Prostate gland (tissue), 2 donors: ENCODE measurements around the gene SLC25A26.

Experiments
- CTCF ChIP-seq, 4 experiments: fragments of 200-600 bp in 2 of 4; fragments of 450-650 bp in 2 of 4; sonication (generic) in 2 of 4; IDR thresholded peaks; 1 replicate in 3 of 4; 2 replicates in 1 of 4; pipeline ENCODE4 v1.5.1; 2016 to 2019; ENCODE audit warnings: antibody characterized with exemption in 4 of 4, mild to moderate bottlenecking in 2 of 4, moderate library complexity in 2 of 4
- POLR2A ChIP-seq: fragments of 450-650 bp; IDR thresholded peaks from one replicate; pipeline ENCODE4 v1.6.1; 2016; ENCODE audit warnings: antibody characterized with exemption, mild to moderate bottlenecking
- POLR2AphosphoS5 ChIP-seq: sonication (generic); formaldehyde crosslinking; IDR thresholded peaks from one replicate; pipeline ENCODE4 v1.6.1; 2017; ENCODE audit warnings: antibody characterized with exemption

- TF ChIP-seq CTCF (IDR thresholded peaks at IDR 0.05), result no peak
- no peak for TF ChIP-seq POLR2AphosphoS5
- TF ChIP-seq POLR2A, result no peak
Measured at GRCh38 chr3:66377800-66378199, 157.0 kb downstream of the SLC25A26 start.
